ENCODE results near the gene SERHL2. TPM values are rescaled to one million over a fixed set of nuclear protein-coding genes. Genes with fewer than 3 reads are reported as not detected.
"Not testable (repeated sequence)": the region's sequence is repeated elsewhere in the genome, so short reads cannot be mapped to it uniquely, and the experiment has no call there.

Gene SERHL2
- total RNA-seq, 1 donor from 2014 or later, result 5.6 TPM

- not testable (repeated sequence) for DNase-seq
Observed at GRCh38 chr22:42575996-42576574, 22.3 kb downstream of the SERHL2 start.

- DNase-seq, result not testable (repeated sequence)
Observed at GRCh38 chr22:42577141-42577540, 23.4 kb downstream of the SERHL2 start.

- DNase-seq, result no peak
Observed at GRCh38 chr22:42577623-42578240, 24.0 kb downstream of the SERHL2 start.

- DNase-seq, result not testable (repeated sequence)
Observed at GRCh38 chr22:42580040-42580439, 26.3 kb downstream of the SERHL2 start.

GRCh38 chr22:42581194-42581761, 27.5 kb downstream of the SERHL2 start:
- DNase-seq, result not testable (repeated sequence)

- peak; percentile 60 for DNase-seq
Observed at GRCh38 chr22:42581762-42582716, 28.3 kb downstream of the SERHL2 start.

GRCh38 chr22:42582987-42583386, 29.2 kb downstream of the SERHL2 start:
- DNase-seq, result no peak

- no peak for DNase-seq
Observed at GRCh38 chr22:42584364-42584940, 30.7 kb downstream of the SERHL2 start.

- no peak for DNase-seq
Observed at GRCh38 chr22:42585096-42585495, 31.3 kb downstream of the SERHL2 start.

- no peak for DNase-seq
Observed at GRCh38 chr22:42586381-42586780, 32.6 kb downstream of the SERHL2 start.

GRCh38 chr22:42587588-42588175, 33.9 kb downstream of the SERHL2 start:
- DNase-seq, result no peak

GRCh38 chr22:42591987-42592386, 38.2 kb downstream of the SERHL2 start:
- DNase-seq, result no peak

GRCh38 chr22:42595434-42595833, 41.7 kb downstream of the SERHL2 start:
- DNase-seq, result no peak

GRCh38 chr22:42596336-42596735, 42.6 kb downstream of the SERHL2 start:
- no peak for DNase-seq

- DNase-seq, result no peak
Observed at GRCh38 chr22:42596863-42597530, 43.2 kb downstream of the SERHL2 start.

- DNase-seq, result no peak
Observed at GRCh38 chr22:42601879-42602465, 48.2 kb downstream of the SERHL2 start.

GRCh38 chr22:42602470-42602869, 48.7 kb downstream of the SERHL2 start:
- DNase-seq, result no peak

- no peak for DNase-seq
Observed at GRCh38 chr22:42603427-42603826, 49.7 kb downstream of the SERHL2 start.

- DNase-seq, result no peak
Observed at GRCh38 chr22:42604403-42604802, 50.6 kb downstream of the SERHL2 start.

GRCh38 chr22:42607641-42608040, 53.9 kb downstream of the SERHL2 start:
- DNase-seq, result not testable (repeated sequence)

Data from occipital lobe (tissue), 2 donors.